GM19438 (cell line): ENCODE data around the gene GOLGA6D.
"Not testable (repeated sequence)": the region's sequence is repeated elsewhere in the genome, so short reads cannot be mapped to it uniquely, and the experiment has no call there.

ENCODE experiments used
- ATAC-seq: cut with Tn5 transposase; IDR thresholded peaks from one replicate; pipeline ENCODE4 v1.9.1; 2021; ENCODE audit warnings: low read depth; ENCODE audit not compliant: unreplicated experiment

The GOLGA6D gene

GRCh38 chr15:75328493-75329314 lies 46.1 kb downstream of the GOLGA6D start:
- ATAC-seq, result no peak

- no peak for ATAC-seq
These were observed 46.9 kb downstream of the GOLGA6D start for GRCh38 chr15:75329571-75329970.

GRCh38 chr15:75332093-75332492 lies 49.5 kb downstream of the GOLGA6D start:
- ATAC-seq, result not testable (repeated sequence)

GRCh38 chr15:75333654-75334419 lies 51.2 kb downstream of the GOLGA6D start:
- ATAC-seq, result not testable (repeated sequence)

- no peak for ATAC-seq
These were observed 52.7 kb downstream of the GOLGA6D start for GRCh38 chr15:75335313-75335704.

GRCh38 chr15:75335705-75336355 lies 53.2 kb downstream of the GOLGA6D start, which contains the start of gene COMMD4:
COMMD4 (plus strand) TSS chr15:75336063; CDS start chr15:75336090, 27 bp downstream.
- ATAC-seq, result peak; percentile 59

- no peak for ATAC-seq
These were observed 56.1 kb downstream of the GOLGA6D start for GRCh38 chr15:75338661-75339240.

- no peak for ATAC-seq
These were observed 57.1 kb downstream of the GOLGA6D start for GRCh38 chr15:75339531-75340240.

- ATAC-seq, result no peak
These were observed 59.6 kb downstream of the GOLGA6D start for GRCh38 chr15:75342221-75342620.

GRCh38 chr15:75343953-75344352 lies 61.3 kb downstream of the GOLGA6D start:
- ATAC-seq, result not testable (repeated sequence)
